GM19452 (cell line): Measurements from ENCODE around the gene FMN1.

Experiments used
- ATAC-seq: cut with Tn5 transposase; IDR thresholded peaks from one replicate; pipeline ENCODE4 v1.9.1; 2021; ENCODE audit not compliant: unreplicated experiment

Gene FMN1

DNA sequence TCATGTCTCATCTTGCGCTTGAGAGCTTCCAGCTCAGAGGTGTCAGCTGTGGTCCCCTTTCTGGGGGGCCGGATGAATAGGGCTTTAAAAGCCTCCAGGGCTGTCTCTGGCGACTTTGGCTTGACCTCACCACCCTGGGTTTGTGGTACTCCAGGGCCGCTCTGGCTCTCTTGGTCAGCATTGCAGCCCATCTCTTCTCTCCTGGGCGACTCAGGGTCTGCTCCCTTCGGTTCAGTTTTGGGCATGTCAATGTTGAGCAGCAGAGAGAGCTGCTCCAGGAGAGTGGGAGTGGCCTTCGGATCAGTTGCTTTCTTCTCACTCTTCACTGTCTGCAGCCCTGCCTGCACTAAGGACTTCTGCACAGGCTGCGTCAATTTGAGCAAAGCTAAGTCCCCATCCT lies 127.9 kb downstream of the FMN1 start:
- no peak for ATAC-seq

DNA sequence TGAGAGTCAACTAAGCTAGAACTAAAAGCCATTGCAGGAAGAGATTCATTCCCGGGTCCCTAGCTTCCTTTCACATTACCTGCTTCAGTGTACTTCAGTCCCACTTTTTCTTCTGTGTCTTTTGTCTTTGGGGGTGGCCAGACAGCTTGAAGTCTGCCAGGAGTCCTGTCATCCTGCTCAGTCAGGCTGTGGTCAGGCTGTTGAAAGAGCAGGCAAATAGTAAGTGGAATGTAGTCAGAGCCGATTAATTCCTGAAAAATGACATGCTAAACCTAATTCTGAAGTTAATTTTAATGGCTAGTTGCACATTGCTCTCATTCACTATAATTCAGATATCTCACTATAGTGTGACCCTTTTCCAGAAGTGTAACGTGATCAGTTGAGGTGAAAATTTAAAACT lies 129.6 kb downstream of the FMN1 start:
- ATAC-seq, result no peak

DNA sequence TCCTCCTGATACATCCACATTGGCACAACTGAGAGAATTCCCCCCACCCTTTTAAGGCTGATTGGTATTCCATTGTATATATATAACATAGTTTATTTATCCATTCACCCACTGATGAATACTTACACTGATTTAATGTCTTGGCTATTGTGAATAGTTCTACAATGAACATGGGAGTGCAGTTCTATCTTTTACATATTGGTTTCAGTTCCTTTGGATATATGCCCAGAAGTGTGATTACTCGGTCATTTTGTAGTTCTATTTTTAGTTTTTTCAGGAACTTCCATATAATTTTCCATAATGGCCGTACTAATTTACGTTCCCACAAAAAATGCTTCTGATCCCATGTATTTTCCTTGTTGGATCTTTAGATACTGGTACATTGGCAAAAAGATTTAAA lies 135.3 kb downstream of the FMN1 start:
- ATAC-seq, result no peak

DNA sequence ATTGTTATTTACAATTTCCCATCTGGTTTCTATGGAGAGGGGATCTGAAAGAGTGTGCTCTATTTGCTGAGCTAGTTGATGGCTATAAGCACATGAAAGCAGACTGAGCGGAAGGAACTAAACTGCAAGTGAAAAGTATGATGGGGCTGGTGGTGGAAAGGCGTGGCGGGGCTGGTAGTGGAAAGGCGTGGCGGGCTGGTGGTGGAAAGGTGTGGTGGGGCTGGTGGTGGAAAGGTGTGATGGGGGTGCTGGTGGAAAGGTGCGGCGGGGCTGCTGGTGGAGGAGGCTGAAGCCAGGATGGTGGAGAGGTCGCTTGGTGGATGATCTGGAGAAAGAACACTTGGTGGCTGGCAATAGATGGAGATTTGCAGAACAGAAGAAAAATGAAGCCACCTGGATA lies 136.7 kb downstream of the FMN1 start:
- ATAC-seq, result no peak

DNA sequence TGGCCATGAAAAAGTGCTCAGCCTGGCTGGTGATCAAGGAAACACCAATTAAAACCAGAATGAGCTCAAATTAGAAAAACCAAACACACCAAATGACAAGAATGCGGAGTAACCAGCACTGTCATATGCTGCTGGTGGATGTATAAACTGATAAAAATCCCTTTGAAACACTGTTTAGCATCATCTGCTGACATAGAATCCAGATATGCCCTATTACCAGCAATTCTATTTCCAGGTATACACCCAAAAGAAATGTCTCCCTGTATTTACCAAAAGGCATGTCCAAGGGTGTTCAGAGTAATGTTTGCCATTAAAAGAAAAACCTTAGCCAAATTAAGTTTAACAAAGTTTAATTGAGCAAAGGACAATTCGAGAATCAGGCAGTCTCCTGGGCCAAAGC lies 138.6 kb downstream of the FMN1 start:
- ATAC-seq, result no peak

DNA sequence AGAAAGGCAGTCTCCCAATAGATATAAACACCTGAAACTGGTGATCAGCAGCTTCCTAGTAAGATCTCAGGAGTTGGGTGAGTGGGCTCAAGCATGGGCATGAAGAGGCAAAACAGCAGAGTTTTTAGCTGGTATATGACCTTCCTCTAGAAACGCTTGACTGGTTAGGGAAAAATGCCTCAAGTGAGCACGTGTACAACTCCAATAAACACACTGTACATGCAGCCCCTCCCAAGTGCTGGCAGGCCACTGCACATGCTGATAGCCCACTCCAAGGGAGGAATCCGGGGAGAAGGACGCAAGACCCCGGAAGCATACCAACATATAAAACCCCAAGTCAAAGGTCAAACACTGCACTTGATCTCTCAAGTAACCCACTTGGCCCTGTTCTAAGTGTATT lies 143.0 kb downstream of the FMN1 start:
- ATAC-seq, result no peak

DNA sequence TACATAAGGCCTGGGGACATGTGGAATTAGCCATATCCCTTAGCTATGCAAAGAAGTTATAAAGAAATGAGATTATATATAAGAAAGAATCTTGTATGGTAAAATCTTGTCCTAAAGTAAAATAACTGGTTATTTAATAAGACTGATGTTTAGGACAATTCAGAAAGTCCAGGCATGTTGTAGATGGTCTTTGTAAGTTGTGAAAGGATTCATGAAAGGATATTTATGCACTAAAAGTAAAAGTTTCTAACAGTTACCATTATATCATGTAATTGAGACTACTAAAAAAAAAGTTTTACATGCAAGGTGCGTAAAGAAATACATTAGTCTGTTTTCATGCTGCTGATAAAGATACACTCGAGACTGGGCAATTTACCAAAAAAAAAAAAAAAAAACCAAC lies 146.3 kb downstream of the FMN1 start:
- ATAC-seq, result no peak

DNA sequence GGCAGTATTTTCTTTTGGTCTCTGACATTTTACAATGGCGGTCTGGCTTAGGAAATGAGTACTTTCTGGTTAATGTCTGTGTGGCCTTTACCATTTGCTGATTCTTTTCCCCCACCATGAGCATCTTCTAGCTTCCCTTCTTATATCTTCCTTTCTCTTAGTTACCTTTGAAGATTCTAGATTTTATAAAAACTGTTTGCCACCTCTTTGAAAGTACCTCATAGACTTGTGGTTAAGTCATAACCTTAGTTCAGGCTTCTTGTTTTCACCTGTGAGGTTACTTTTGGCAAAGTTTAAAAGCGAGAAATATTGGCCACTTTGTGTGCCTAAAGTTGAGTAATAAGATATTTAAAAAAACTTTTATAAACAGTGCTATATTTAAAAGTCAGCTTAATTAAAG lies 147.4 kb downstream of the FMN1 start:
- no peak for ATAC-seq

DNA sequence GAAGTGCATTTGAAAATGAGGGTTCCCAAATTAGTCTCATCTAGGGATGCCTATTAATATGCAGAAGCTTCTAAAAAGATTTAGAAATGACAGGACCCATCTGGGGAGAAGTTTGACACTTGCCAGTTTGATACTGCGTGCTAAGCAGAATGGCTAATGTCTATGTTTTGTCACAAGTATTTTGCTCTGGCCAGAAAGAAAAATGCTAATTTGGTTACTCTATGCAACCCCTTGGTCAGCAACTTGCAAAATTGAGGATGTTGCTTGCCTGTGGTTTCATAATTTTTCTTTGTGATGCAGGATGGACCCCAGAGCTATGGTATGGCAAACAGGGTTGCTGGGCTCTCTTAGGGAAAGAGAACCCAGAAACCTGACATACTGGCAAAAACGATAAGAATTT lies 148.2 kb downstream of the FMN1 start:
- no peak for ATAC-seq

DNA sequence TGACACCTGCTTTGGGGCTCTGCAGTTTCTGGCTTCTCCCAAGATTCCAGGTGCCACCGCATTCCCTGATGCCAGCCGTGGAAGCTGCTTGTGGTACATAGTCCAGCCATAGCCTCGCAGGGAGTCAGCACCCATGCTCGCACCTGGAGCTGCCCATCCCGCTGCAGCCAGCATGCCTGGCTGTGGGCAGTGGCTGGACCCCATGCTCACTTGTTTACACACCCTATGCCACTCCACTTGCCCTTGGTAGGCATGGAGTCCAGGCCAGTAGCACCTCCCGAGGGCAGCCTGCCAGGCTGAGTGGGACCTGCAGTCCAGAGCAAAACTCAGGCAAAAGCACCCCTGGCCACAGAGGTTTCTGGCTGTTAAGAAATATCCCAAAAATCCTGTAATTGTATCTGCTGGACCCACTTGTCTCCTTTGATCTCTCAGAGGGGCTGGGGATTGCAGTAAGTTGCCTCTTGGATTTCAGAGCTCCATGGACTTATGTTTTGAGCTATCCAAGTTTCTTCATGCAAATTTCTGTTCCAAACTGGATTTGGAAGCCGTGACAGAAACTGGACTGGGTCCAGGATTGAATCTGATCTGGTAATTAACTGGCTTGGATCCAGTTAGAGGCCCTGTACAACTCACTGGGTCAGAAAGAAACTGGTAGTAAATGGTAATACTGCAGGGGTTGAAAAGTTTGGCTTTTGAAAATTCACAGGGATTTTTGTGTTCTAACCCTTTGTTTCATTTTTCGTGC lies 149.3 kb downstream of the FMN1 start:
- no peak for ATAC-seq

DNA sequence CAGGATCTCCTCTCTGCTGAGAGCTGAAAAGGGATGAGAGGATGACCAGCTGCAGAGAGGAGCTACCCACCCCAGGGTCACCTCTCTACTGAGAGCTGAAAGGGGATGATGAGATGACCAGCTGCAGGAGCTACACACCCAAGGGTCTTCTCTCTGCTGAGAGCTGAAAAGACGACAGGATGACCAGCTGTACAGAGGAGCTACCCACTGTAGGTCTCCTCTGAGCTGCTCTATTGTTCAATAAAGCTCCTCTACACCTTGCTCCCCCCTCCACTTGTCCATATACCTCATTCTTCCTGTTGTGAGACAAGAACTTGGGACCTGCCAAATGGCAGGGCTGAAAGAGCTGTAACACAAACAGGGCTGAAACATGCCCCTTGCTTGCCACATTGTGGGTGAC lies 149.9 kb downstream of the FMN1 start:
- ATAC-seq, result no peak

DNA sequence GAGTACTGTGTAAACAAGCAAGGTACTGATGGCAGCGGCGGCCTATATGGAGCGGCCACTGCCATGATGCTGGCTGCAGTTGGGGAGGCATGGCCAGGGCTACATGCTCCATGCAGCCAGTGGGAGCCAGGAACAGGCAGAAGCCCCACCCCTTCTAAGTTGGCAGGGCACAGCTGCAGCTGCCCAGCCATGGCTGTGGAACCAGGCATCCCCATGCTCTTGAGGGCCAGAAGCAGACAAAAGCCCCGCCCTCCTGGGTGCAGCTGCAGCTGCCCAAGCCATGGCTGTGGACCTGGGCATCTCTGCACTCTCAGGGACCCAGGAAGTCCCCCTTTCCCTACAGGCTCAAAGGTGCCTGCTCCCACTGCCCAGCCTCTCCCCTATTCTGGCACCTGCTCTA lies 150.9 kb downstream of the FMN1 start:
- no peak for ATAC-seq

DNA sequence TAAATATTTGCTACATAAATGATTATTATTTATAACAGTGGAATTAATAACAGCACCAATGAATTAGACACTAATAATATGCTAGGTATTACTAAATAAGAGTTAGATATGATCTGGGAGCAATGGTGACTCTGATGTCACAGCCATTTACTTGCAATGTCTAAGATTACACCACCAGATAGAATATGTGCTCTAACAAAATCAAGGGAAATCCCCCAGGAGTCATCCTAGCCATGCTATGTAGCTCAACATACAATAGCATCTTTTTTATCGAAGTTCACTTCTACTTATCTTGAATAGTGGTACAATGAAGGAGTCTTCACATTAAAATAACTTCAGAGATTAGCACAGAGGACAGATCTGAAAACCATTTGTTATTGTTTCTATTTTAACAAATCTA lies 154.0 kb downstream of the FMN1 start:
- no peak for ATAC-seq

DNA sequence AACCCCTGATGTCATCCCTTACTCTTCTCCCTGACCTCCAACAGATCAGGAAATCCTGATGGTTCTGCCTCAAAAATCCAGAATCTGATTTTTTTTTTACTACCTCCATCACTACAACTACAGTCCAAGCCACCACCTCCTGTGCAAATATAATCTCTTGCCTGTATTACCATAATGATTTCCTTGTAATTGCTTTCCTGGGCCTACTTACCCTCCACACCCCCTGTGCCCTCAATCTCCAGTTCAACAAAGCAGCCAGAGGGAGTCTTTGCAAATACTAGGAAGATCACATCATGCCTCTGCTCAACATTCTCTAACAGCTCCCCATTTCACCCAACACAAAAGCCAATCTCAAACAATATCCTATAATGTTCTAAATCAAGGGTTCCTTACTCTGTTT lies 159.9 kb downstream of the FMN1 start:
- no peak for ATAC-seq

DNA sequence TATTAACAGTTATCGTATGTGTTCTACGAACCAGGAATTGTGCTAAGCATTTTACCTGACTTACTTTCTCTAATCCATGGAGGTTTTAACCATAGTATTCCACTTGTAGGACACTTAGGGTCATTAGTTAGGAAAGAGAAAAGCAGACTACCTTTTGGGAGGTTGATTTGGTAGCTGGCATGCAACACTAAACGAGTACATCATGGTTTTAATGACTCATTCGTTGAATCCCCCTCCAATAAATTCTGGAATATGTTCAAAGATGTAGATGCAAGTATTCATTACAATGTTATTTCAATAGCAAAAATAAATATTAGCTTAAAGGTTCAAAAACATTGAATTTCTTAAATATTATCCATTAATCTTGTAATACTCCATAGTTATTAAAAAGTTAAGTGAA lies 162.5 kb downstream of the FMN1 start:
- ATAC-seq, result no peak

DNA sequence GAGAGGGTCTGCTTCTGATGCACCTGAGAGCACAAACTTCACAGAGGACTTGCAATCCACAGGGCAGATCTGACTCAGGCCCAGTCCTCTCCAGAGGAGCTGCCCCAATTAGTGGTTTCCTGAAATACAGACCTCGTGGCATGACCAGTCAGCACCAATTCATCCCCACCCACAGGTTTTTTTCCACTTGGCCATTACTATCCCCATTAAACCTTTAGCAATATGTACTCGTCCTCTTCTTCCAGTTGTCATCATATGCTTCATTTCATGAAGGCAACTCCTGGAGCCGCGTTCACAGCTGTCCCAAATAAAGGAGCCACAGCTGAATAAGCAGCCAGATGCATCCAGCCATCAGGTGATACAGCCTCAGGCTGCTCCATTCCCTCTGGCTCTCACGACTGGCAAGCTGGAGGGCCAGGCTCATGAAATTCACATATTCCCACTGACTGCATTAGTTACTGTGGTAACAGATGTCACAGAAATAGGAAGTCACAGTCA lies 163.1 kb downstream of the FMN1 start:
- no peak for ATAC-seq

DNA sequence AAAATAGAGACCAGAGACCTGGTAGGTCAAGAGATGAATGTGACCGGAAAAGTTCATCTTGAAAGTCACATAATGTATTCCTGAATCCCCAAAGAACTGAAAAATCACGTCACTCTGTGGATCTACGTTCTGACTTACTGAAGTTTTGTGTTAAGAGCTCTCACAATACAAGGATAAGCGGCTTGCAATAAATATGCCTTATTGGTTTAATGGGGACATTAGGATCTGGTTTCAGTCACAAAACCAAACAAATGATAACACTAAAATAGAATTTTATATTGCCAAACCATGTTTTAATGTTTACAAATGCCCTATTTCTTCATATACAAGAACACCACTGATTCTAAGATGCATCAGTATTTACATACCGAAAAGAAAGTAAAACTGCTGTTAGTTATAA lies 164.2 kb downstream of the FMN1 start:
- no peak for ATAC-seq

DNA sequence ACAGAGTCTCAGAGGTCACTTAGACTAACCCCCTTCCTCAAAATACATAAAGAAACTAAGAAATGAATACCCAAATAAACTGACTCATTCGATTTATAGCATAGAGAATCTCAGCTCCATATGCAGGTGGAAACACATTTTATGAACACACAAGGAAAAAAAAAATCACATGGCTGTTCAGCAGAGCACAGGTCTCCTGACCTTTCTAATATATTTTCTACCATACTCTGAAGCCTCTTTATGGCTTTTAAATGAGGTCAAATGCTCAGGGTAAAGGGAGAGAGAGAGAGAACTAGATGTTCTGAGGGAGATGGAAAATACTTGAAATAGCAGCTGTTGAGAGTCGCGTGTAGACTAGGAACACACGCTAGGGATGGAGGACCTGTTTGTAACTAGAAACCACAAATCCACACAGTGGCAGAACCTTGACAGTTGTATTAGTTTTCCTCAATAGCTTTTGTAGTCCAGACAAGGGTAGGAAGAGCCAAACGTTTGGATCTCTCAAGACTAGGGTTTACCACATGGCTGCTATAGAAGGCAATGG lies 165.3 kb downstream of the FMN1 start:
- no peak for ATAC-seq

DNA sequence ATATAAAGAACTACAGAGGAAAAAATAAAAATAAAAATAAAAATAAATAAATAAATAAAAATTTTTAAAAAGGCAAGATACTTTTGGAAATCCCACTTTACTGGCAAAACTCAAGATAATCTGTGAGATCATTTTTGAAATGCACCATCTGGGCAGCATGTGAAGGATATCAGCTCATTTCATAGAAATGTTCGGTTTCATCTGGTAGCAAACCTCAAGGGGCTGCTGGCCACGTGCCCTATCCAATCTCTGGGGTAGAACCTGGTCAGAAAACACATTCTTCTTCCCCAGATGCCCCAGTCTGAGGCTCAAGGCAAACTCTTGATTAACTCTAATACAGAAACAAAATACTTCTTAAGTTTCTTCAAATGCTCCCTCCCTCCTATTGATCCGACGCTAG lies 166.0 kb downstream of the FMN1 start:
- no peak for ATAC-seq

DNA sequence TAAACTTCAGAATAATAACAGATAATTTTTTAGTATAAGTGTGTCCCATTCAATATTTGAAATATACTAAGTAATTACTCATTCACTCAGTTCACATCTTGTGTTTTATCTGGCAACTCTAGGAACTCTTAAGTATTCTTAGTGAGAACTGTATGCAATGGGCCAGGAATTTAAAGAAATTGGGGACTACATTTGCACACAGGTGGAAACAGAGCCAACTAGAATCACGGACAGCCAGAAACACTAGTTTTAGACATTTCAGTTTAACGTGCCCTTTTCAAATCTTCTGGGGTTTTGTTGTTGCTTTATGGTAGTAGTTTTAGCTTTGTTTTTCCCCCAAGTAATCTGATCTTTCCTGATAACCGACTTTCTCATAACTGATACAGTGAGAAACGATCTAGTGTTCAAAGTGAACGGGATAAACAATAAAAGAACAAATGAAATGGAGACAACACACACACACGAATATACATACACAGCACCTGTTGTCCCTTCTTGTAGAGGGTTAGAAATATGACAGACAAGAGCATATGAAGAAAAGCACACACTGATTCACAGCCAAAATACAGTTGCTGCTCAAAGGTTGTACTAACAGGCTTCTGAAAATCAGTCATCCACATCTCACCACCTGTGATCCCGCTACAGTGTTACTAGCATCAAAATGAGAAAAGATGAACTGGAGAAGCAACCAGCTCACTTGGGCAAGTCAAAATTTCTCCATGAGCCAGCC lies 167.0 kb downstream of the FMN1 start:
- ATAC-seq, result no peak

DNA sequence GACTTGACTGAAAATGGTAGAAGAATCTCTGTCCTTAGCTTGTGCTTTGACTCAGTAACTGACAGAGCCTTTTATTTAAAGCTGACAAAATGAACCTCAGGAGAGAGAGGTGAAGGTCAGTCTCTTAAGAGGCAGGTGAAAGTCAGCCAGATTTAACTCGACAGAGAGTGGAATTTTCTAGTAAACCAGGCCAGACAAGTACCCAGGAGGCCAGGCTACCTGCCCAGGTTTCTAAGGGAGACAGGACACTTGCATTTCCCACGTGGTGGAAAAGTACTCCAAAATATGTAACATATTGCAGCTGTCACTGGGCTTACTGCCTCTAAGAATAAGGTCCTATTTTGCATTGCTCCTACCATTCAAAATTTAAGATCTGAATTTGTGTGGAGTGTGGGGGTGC lies 167.9 kb downstream of the FMN1 start:
- no peak for ATAC-seq

DNA sequence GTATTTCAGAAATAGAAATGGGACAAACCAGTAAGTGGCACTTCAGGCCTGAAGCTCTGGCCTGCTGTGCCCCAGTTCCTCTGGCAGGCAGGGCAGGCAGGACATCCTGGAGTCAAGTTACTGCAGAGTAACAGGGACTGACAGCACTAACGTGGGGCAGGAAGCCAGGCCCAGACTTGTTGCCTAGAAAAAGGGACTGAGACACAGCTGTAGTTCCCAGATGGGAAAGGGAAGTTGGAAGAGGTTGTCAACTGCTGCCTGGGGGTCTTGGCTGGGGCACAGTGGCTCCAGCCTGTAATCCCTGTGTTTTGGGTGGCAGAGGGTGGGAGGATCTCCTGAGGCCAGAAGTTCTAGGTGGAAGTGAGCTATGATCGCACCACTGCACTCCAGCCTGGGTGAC lies 171.9 kb downstream of the FMN1 start:
- ATAC-seq, result no peak
